NT2/D1 (cell line): ENCODE results near the gene NIPSNAP3A.

Source experiments
- SUZ12 ChIP-seq: IDR thresholded peaks from 2 replicates; pipeline ENCODE4 v1.6.1; 2011; ENCODE audit not compliant: insufficient read length, insufficient read depth; ENCODE audit errors: extremely low read depth
- YY1 ChIP-seq: IDR thresholded peaks from 2 replicates; pipeline ENCODE4 v1.6.1; 2011; ENCODE audit not compliant: insufficient read length, insufficient read depth

DNA sequence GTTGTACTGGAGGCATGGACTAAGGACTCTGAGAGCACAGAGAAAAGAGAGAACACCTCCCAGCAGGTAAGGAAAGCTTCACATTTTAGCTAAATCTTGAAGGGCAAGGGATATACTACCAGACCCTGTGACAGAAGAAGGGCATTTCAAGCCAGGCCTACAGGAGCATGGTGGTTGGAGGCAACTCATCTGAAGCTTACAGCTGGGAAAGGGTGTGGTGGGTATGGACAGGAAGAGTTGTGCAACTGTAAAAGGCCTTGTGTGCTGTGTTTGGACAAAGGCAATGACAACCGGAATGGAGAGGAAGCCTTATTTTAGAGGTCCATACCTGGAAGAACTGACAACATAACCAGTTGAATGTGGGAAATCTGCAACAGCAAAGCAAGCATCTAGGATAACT is 47.6 kb downstream of the NIPSNAP3A start:
- TF ChIP-seq YY1 = no peak
- no peak for TF ChIP-seq SUZ12
